ENCODE results near the gene COMP.
"Not testable (repeated sequence)": the region's sequence is repeated elsewhere in the genome, so short reads cannot be mapped to it uniquely, and the experiment has no call there.

COMP gene

GRCh38 chr19:18831524-18832305 is 40.6 kb upstream of the COMP start, which contains the start of gene UPF1:
TSS of gene UPF1 (plus strand) at chr19:18831959. CDS start at chr19:18832210, 251 bp downstream.
- H4K20me1 ChIP-seq: peaks cover 49% of the 10 kb centered on the region
- H3K4me1 ChIP-seq: peaks cover 33% of the 10 kb centered on the region
- H3K4me2 ChIP-seq: peak within 1 kb of the TSS; percentile 97
- H3K36me3 ChIP-seq: peaks cover 32% of the 10 kb centered on the region
- no peaks in the 10 kb centered on the region for H3K27me3 ChIP-seq
- H3K4me3 ChIP-seq: peak within 1 kb of the TSS; percentile 100
- H3K27ac ChIP-seq: peak within 1 kb of the TSS; percentile 94
- H3K9me3 ChIP-seq: peaks cover 12% of the 10 kb centered on the region
- TF ChIP-seq Cebpa-rat (IDR thresholded peaks at IDR 0.05): no peak
- peak within 1 kb of the TSS; percentile 96 for H3K9ac ChIP-seq

GRCh38 chr19:18830488-18830887 is 39.4 kb upstream of the COMP start:
- Histone ChIP-seq H3K9me3 (peaks cover 23% of the 10 kb centered on the region), H3K4me2 (no peak overlapping the region), H3K27ac (no peak overlapping the region), H3K36me3 (peaks cover 20% of the 10 kb centered on the region), H3K27me3 (no peaks in the 10 kb centered on the region), H3K4me3 (no peak overlapping the region), H4K20me1 (peaks cover 37% of the 10 kb centered on the region), H3K9ac (no peak overlapping the region), H3K4me1 (peaks cover 21% of the 10 kb centered on the region)
- no peak for TF ChIP-seq Cebpa-rat (IDR thresholded peaks at IDR 0.05)

GRCh38 chr19:18828786-18829185 is 37.7 kb upstream of the COMP start:
- no peaks in the 10 kb centered on the region for H3K27me3 ChIP-seq

GRCh38 chr19:18817574-18817973 is 26.5 kb upstream of the COMP start:
- Histone ChIP-seq H3K4me3 (no peak overlapping the region), H3K4me1 (peaks cover 9% of the 10 kb centered on the region), H3K27ac (no peak overlapping the region), H3K9me3 (no peaks in the 10 kb centered on the region), H3K36me3 (no peaks in the 10 kb centered on the region), H3K4me2 (no peak overlapping the region), H3K27me3 (no peaks in the 10 kb centered on the region), H4K20me1 (no peaks in the 10 kb centered on the region), H3K9ac (no peak overlapping the region)
- TF ChIP-seq Cebpa-rat (IDR thresholded peaks at IDR 0.05): no peak

More at GRCh38 chr19:18828786-18829185, 37.7 kb upstream of the COMP start:
- no peak for TF ChIP-seq Cebpa-rat (IDR thresholded peaks at IDR 0.05)
- Histone ChIP-seq H3K27ac (no peak overlapping the region), H4K20me1 (peaks cover 20% of the 10 kb centered on the region), H3K4me3 (no peak overlapping the region), H3K36me3 (peaks cover 3% of the 10 kb centered on the region; the same call in 1 of the 2 replicates), H3K9ac (no peak overlapping the region), H3K9me3 (peaks cover 23% of the 10 kb centered on the region), H3K4me1 (peaks cover 4% of the 10 kb centered on the region), H3K4me2 (no peak overlapping the region)

GRCh38 chr19:18816645-18817044 is 25.5 kb upstream of the COMP start:
- not testable (repeated sequence) for H3K27me3 ChIP-seq, H3K9ac ChIP-seq, H3K4me3 ChIP-seq, H3K9me3 ChIP-seq, H3K27ac ChIP-seq, H3K4me2 ChIP-seq, H3K36me3 ChIP-seq, H3K4me1 ChIP-seq, H4K20me1 ChIP-seq

GRCh38 chr19:18815673-18816072 is 24.6 kb upstream of the COMP start:
- H3K27me3 ChIP-seq: no peaks in the 10 kb centered on the region
- no peak overlapping the region for H3K27ac ChIP-seq
- H3K36me3 ChIP-seq: no peaks in the 10 kb centered on the region
- H3K4me2 ChIP-seq: no peak overlapping the region
- no peaks in the 10 kb centered on the region for H3K9me3 ChIP-seq
- no peaks in the 10 kb centered on the region for H4K20me1 ChIP-seq
- no peak overlapping the region for H3K9ac ChIP-seq
- no peak overlapping the region for H3K4me3 ChIP-seq
- peaks cover 9% of the 10 kb centered on the region for H3K4me1 ChIP-seq
- no peak for TF ChIP-seq Cebpa-rat (IDR thresholded peaks at IDR 0.05)

- Histone ChIP-seq H3K4me1 (peaks cover 9% of the 10 kb centered on the region), H4K20me1 (no peaks in the 10 kb centered on the region), H3K9me3 (no peaks in the 10 kb centered on the region), H3K4me3 (no peak overlapping the region), H3K9ac (no peak overlapping the region), H3K4me2 (no peak overlapping the region), H3K27ac (no peak overlapping the region), H3K36me3 (no peaks in the 10 kb centered on the region), H3K27me3 (no peaks in the 10 kb centered on the region)
- no peak for TF ChIP-seq Cebpa-rat (IDR thresholded peaks at IDR 0.05)
Observed at GRCh38 chr19:18814063-18814462, 23.0 kb upstream of the COMP start.

- not testable (repeated sequence) for H3K36me3 ChIP-seq, H3K27ac ChIP-seq, H3K27me3 ChIP-seq, H4K20me1 ChIP-seq, H3K9me3 ChIP-seq, H3K4me2 ChIP-seq, H3K9ac ChIP-seq, H3K4me3 ChIP-seq, H3K4me1 ChIP-seq
Observed at GRCh38 chr19:18811638-18812037, 20.5 kb upstream of the COMP start.

- H3K4me3 ChIP-seq: no peak overlapping the region
- TF ChIP-seq Cebpa-rat (IDR thresholded peaks at IDR 0.05): peak; percentile 46
- no peaks in the 10 kb centered on the region for H3K27me3 ChIP-seq
- H4K20me1 ChIP-seq: no peaks in the 10 kb centered on the region
- no peaks in the 10 kb centered on the region for H3K36me3 ChIP-seq
- no peak overlapping the region for H3K27ac ChIP-seq
- no peaks in the 10 kb centered on the region for H3K4me1 ChIP-seq
- no peaks in the 10 kb centered on the region for H3K9me3 ChIP-seq
- H3K9ac ChIP-seq: no peak overlapping the region
- no peak overlapping the region for H3K4me2 ChIP-seq
Observed at GRCh38 chr19:18809149-18809868, 18.2 kb upstream of the COMP start.

- Histone ChIP-seq H3K4me1 (no peaks in the 10 kb centered on the region), H3K4me3 (no peak overlapping the region), H3K27me3 (no peaks in the 10 kb centered on the region), H3K9me3 (no peaks in the 10 kb centered on the region), H3K4me2 (no peak overlapping the region), H4K20me1 (no peaks in the 10 kb centered on the region), H3K9ac (no peak overlapping the region), H3K36me3 (no peaks in the 10 kb centered on the region), H3K27ac (no peak overlapping the region)
- TF ChIP-seq Cebpa-rat (IDR thresholded peaks at IDR 0.05): no peak
Observed at GRCh38 chr19:18807861-18808331, 16.8 kb upstream of the COMP start.
